K562 (cell line): ENCODE measurements around the gene MSL3. TPM values are rescaled to one million over a fixed set of nuclear protein-coding genes. Genes with fewer than 3 reads are reported as not detected.
A peak's percentile ranks its signal among the peaks of the same experiment; 100 is the strongest.

Source experiments
- CHD7 ChIP-seq: fragments of 200-600 bp; sonication (generic); IDR thresholded peaks from one replicate; pipeline ENCODE4 v1.6.1; 2012; ENCODE audit warnings: mild to moderate bottlenecking, low read depth, low read length, inconsistent platforms
- HMG20A ChIP-seq: fragments of 450-650 bp; formaldehyde crosslinking; conservative IDR thresholded peaks from 2 replicates; pipeline ENCODE4 v1.4.0; 2020; ENCODE audit warnings: mild to moderate bottlenecking, mixed read lengths
- KLF13 ChIP-seq: fragments of 450-650 bp; IDR thresholded peaks from 2 replicates; pipeline ENCODE4 v1.6.1; 2016; ENCODE audit warnings: missing genetic modification characterization, low read depth, mild to moderate bottlenecking, missing compliant biosample characterization, moderate library complexity, borderline replicate concordance
- NR2F6 ChIP-seq: fragments of 450-650 bp; formaldehyde crosslinking; IDR thresholded peaks from 2 replicates; pipeline ENCODE4 v1.4.0; 2020; ENCODE audit warnings: mild to moderate bottlenecking
- SNIP1 ChIP-seq: fragments of 450-650 bp; IDR thresholded peaks from 2 replicates; pipeline ENCODE4 v1.7.1; 2017; ENCODE audit warnings: low read depth, mild to moderate bottlenecking
- ZNF134 ChIP-seq: fragments of 250-450 bp; sonication (Bioruptor Pico); conservative IDR thresholded peaks from 2 replicates; pipeline ENCODE4 v1.4.0; 2020
- ZNF217 ChIP-seq: sonication (generic); formaldehyde crosslinking; IDR thresholded peaks from 2 replicates; pipeline ENCODE4 v1.8.0; 2022; ENCODE audit warnings: mild to moderate bottlenecking, missing genetic modification reagents
- ZNF395 ChIP-seq: fragments of 200-800 bp; sonication (Bioruptor generic); IDR thresholded peaks from 2 replicates; pipeline ENCODE4 v1.6.1; 2017; ENCODE audit warnings: missing genetic modification characterization, missing compliant biosample characterization
- ZNF518B ChIP-seq: fragments of 250-450 bp; sonication (Bioruptor Pico); IDR thresholded peaks from 2 replicates; pipeline ENCODE4 v1.5.0; 2021; ENCODE audit warnings: mild to moderate bottlenecking, moderate library complexity
- ZNF57 ChIP-seq: fragments of 450-650 bp; formaldehyde crosslinking; IDR thresholded peaks from 2 replicates; pipeline ENCODE4 v1.4.0; 2020; ENCODE audit warnings: mild to moderate bottlenecking, moderate library complexity
- ZNF766 ChIP-seq: fragments of 200-800 bp; sonication (Bioruptor generic); conservative IDR thresholded peaks from 2 replicates; pipeline ENCODE4 v1.6.1; 2016; ENCODE audit warnings: missing genetic modification characterization, missing compliant biosample characterization
- polyA plus RNA-seq, 8 experiments: library from polyadenylated mRNA; depleted of rRNA in 4 of 8; stranded (reverse) in 5 of 8; unstranded in 3 of 8; fragments of >200 nt; fragmentation: Nextera tagmentation in 2 of 8; fragmentation: Illumina TruSeq in 1 of 8; extraction: Ambion mirVana in 2 of 8; extraction: Trizol in 1 of 8; gene quantifications; 2 replicates each; pipeline versions ENCODE4 v1.2.1 to v1.2.3, GENCODE V29; 2011 to 2014; ENCODE audit warnings: inconsistent platforms in 1 of 8, missing spikeins in 1 of 8
- total RNA-seq, 7 experiments: library from RNA; depleted of rRNA in 6 of 7; stranded (reverse); fragments of >200 nt in 6 of 7; fragmentation: Illumina TruSeq in 2 of 7; extraction: Trizol in 2 of 7; gene quantifications; 2 replicates each; pipeline versions ENCODE4 v1.2.1 to v1.2.3, GENCODE V29; 2011 to 2021; ENCODE audit warnings: low replicate concordance in 1 of 7

MSL3 gene
- total and polyA plus RNA-seq, 9 of the 15 experiments (the other 6 are each of a cell fraction or from before 2014, with no cell fraction given), result 21.3 to 39.9 (median 27.1) TPM

- TF ChIP-seq ZNF518B (CRISPR knock-in tag) (no peak), SNIP1 (no peak), ZNF217 (CRISPR knock-in tag) (no peak), KLF13 (no peak), CHD7 (no peak), ZNF766 (CRISPR knock-in tag) (0 out of 2 replicates have a peak, but pooled peaks have one; percentile 40), NR2F6 (CRISPR knock-in tag) (no peak), ZNF57 (no peak), ZNF395 (CRISPR knock-in tag) (no peak), HMG20A (CRISPR knock-in tag) (no peak), ZNF134 (CRISPR knock-in tag) (no peak)
These were observed at the start of gene MSL3 (continued) for GRCh38 chrX:11757719-11758399.
